ENCODE results near the gene WDR38.

The WDR38 gene

DNA sequence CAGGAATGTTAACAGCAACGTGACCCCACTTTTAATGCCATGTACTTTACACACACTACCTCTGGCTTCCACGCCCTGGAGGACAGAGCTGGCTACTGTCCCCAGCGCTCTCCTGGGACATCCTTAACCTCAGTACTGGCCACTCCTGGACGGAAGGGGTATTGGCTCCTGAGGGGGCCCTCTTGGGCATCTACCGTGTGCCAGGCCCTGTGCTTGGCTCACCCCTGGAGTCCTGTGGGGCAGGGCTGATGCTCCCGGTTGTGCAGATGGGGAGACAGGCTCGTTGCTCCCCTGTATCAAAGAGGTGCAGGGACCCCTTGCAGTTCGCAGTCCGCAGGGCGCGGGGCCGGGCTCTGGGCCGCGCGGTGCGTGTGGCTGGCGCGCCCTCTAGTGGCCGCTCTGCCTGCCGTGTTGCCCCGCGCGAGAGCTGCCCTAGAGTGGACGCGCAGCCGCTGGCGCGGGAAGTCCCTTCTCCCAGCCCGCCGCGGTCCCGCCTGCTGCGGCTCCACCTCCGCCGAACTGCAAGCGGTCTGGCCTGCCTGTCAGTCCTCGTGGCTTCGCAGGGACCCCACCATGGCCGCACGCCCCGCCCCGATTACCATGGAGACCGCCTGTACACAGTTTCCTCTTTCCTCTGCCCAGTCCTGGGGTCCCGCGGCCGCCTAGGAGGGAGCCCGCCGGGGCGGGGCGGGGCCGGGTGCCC, at the start of gene WDR38:
WDR38 (plus strand) TSS at position 632 of the 703 bp plus-strand sequence. CDS start 72 bp downstream, outside the sequence.
- peak; percentile 90 for DNase-seq

- DNase-seq: no peak
Measured at GRCh38 chr9:124803911-124804310, 49.3 kb upstream of the WDR38 start.

GRCh38 chr9:124805186-124805585, 48.1 kb upstream of the WDR38 start:
- DNase-seq: no peak

GRCh38 chr9:124808246-124808956, 44.9 kb upstream of the WDR38 start:
- DNase-seq: no peak

DNA sequence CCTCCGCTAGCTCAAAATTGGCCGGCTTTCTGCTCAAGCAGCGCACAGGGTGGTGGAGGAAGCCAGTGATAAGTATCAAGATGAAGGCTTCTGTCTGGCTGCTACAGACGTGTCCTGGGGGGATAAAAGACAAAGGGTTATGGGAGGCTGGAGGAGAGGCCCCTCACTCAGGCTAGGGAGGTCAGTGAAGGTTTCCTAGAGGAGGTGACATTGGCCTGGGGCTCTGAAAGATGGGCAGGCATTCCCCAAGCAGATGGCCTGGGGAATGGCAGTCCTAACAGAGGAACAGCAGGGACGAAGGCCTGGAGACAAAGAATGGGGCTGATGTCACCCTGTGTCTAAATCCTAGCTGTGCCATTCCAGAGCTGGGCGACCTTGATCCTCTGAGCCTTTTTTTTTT, 44.0 kb upstream of the WDR38 start:
- no peak for DNase-seq

DNA sequence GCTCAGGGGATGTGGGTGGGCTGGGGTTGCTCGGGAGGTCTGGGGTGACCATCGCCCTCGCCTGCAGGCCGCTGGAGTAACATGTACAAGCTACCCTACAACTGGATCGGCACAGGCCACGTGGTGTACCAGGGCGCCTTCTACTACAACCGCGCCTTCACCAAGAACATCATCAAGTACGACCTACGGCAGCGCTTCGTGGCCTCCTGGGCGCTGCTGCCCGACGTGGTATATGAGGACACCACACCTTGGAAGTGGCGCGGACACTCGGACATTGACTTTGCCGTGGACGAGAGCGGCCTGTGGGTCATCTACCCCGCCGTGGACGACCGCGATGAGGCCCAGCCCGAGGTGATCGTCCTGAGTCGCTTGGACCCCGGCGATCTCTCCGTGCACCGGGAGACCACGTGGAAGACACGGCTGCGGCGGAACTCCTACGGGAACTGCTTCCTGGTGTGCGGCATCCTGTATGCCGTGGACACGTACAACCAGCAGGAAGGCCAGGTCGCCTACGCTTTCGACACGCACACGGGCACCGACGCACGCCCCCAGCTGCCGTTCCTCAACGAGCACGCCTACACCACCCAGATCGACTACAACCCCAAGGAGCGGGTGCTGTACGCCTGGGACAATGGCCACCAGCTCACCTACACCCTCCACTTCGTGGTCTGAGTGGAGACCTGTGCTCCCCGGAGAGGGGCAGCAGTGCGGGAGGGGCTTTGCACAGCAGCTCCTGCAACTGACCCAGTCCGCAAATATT, 43.3 kb upstream of the WDR38 start:
- no peak for DNase-seq

DNA sequence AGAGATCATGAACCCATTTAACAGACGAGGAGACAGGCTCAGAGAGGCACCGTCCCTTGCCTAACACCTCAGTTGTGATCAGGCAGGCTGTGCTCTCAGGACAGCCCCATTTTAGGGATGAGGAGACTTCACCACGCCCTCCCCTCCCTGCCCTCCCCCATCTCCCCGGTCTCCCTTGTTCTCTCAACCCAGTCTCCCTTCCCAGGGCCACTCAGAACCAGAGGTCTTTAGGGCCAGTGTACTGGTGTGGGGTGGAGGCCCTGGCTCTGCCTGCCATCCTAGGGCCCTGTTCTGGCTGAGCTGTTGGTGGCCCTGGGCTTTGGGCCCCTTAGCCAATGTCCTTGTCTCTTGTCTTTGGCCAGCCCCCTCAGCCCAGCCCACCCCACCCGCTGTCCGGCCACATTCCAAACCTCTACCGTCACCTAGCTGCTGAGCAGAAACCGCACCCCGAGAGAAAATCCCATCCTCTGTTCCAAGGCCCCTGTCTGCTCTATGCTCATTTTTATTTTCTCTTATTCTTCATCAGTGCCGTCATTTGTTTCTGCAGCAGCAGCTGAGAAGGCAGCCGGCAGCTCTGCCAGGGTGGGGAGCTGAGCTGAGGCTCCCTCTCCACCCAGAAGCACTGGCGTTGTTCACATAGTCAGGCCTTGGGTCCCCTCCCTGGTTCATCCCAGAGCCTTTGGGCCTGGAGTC, 42.5 kb upstream of the WDR38 start:
- no peak for DNase-seq

GRCh38 chr9:124812441-124812876, 40.8 kb upstream of the WDR38 start:
- DNase-seq: no peak

DNA sequence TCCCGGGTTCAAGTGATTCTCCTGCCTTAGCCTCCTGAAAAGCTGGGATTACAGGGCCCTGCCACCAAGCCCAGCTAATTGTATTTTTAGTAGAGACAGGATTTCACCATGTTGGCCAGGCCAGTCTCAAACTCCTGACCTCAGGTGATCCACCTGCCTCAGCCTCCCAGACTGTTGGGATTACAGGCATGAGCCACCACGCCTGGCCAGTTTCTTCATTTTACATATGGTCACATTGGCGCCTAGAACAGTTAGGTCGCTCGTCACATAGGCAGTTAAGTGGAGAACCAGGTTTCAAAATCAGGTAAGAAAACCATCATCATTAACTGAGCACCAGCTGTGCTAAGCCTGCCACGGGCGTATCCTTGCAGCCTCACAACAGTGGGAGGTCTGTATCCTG, 40.2 kb upstream of the WDR38 start:
- no peak for DNase-seq

- no peak for DNase-seq
Measured at GRCh38 chr9:124813501-124814163, 39.6 kb upstream of the WDR38 start.

DNA sequence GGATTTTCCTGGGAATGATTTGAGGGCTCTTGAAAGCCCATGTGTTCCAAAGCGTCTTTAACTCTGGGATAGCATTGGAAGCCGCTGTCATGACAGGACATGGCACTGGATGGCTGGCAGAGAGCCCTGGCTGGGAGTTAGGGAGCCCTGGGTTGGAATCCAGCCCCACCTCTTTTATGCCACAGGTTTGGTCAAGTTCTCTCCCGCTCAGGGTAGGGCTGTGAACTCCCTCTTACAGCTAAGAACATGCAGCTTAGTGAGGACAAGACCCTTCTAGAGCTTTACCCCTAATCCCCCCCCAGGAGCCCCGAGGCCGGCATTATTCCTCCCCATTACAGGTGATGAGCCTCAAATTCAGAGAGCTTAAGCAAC, 39.1 kb upstream of the WDR38 start:
- no peak for DNase-seq

DNA sequence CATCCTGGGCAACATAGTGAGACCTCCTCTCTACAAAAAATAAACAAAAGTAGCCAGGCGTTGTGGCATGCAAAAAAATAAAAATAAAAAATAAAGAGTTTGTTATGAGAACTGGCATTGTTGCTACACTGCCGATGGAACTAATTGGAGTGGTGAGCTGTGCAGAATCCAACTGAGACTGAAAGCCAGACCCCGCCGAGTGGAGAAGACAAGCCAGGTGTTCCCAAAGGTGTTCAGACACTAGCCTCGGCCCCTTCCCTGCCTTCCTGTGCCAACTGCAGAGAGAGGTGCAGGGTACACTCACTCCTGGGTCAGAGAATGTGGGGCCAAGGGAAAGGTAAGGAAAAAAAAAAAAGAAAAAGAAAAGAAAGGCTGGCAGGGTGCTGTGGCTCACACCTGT, 37.7 kb upstream of the WDR38 start:
- no peak for DNase-seq

GRCh38 chr9:124818431-124819281, 34.6 kb upstream of the WDR38 start:
- peak; percentile 43 for DNase-seq

DNA sequence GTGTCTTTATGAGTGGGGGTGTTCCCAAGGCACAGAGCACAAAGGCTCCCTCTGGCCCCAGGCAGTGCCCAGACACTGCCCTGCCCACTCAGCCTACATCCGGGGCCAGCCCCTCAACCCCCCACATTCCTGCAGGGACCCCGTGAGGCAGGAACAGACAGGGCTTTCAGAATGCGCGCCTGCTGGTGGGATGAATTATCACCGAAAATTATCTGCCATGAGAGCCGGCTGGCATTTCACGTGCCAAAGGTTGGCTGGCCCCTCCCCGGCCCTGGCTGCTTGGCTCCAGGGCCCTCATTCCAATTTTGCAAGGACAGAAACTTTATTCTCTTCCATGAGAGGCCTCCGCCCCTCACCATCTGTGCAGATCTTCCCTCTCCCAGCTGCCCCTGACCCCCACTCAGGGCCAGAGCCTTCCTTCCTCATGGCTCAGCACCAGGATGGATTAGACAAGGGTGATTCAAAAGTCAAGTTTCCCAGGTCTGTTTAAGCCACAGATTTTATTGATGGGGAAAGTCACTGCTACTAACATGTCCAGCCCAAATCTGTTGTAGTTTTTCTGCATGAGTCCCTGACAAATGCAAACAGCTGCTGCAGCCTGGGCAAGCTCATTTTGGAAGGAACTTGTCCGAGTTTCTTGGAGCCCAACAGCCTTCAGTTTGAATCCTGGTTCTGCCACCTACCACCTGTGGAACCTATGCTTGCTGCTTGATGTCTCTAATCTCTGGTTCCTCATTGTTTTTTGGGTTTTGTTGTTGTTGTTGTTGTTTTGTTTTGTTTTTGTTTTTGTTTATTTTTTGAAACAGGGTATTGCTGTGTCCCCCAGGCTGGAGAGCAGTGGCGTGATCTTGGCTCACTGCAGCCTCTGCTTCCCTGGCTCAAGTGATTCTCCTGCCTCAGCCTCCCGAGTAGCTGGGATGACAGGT, 32.3 kb upstream of the WDR38 start:
- DNase-seq: no peak

GRCh38 chr9:124828489-124829333, 24.5 kb upstream of the WDR38 start:
- DNase-seq: peak; percentile 25

- no peak for DNase-seq
Measured at GRCh38 chr9:124829334-124829669, 24.0 kb upstream of the WDR38 start.

GRCh38 chr9:124830593-124830992, 22.7 kb upstream of the WDR38 start:
- no peak for DNase-seq

DNA sequence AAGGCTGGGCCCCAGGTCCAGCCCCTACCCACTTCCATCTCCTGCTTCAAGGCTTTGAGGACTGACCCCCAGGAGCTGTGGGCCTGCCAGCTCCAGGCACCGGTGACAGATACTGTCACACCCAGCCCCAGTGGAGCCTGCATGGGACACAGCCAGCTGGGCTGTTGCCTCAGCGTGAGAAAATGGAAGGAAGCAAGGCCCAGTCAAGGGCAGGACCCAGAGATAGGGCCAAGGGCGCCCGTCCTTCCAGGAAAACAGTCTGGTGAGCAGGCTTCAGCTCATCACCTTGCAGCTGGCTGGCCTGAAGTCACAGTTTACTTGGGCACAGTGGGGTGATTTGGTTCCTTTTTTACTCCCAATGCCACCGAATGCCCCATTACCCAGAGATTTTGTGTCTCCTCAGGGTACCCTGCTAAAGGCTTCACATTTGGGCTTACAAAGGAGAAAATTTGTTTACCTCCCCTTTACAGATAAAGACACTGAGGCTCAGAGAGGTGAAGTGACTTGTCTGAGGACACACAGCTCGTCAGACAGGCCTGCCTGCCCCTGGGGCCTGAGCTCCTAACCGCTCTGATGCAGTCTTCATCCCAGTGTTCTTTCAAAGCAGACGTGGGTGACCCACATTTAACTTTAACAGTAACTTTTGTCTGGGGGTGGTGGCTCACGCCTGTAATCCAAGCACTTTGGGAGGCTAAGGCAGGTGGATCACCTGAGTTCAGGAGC, 21.5 kb upstream of the WDR38 start:
- DNase-seq: no peak

DNA sequence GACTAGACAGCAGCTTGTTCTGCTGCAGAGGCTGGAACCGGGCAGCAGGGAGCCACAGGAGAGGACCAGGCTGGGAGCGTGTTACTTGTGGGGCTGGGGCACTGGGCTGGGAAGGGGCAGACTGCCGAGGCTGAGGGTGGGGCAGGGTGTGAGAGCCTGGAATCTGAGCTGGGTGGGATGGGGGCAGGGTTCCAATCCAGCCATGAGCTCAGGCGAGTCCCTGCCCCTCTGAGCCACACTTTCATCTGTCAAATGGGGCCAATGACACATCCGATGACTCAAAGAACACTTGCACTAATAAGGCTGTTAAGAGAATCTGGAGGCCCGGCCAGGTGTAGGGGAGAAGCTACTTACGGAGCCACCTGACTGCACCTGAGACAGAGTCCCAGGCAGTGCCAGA, 18.7 kb upstream of the WDR38 start:
- DNase-seq: peak; percentile 48

Measured in DMS53 (cell line).